ENCODE data around the gene DDRGK1. TPM values are rescaled to one million over a fixed set of nuclear protein-coding genes. Genes with fewer than 3 reads are reported as not detected.

The DDRGK1 gene
- polyA plus RNA-seq, 4 donors: 37.1 to 96.9 (median 69.9) TPM

- no peaks in the 10 kb centered on the region for H3K9me3 ChIP-seq (ENCODE audit: control insufficient read depth in 2 of 2, insufficient read depth in 1 of 2, low read depth in 1 of 2, low read length in 1 of 2)
- H3K4me1 ChIP-seq (ENCODE audit: control insufficient read depth in 3 of 3, insufficient read depth in 2 of 3, low read depth in 1 of 3, low read length in 2 of 3): no peaks in the 10 kb centered on the region
- H3K36me3 ChIP-seq (ENCODE audit: control insufficient read depth in 3 of 3, insufficient read depth in 2 of 3, low read depth in 1 of 3, low read length in 3 of 3): peaks cover 0 to 5% (median 0%) of the 10 kb centered on the region in 3 donors
- DNase-seq (no peak), FAIRE-seq (no peak)
- WGBS, 3 donors: 83 to 90% (median 87%) methylated on average over 15 of the region's 15 CpGs
- H3K27ac ChIP-seq (ENCODE audit: low read depth in 1 of 3, low read length in 2 of 3): no peak overlapping the region
- no peak overlapping the region for H3K4me3 ChIP-seq (ENCODE audit: low read depth in 1 of 3, low read length in 3 of 3)
- peaks cover 5 to 14% (median 11%) of the 10 kb centered on the region in 3 donors for H3K27me3 ChIP-seq (ENCODE audit: control insufficient read depth in 3 of 3, insufficient read depth in 3 of 3, low read length in 3 of 3)
Measured at GRCh38 chr20:3231889-3232588, 27.6 kb upstream of the DDRGK1 start.

DNA sequence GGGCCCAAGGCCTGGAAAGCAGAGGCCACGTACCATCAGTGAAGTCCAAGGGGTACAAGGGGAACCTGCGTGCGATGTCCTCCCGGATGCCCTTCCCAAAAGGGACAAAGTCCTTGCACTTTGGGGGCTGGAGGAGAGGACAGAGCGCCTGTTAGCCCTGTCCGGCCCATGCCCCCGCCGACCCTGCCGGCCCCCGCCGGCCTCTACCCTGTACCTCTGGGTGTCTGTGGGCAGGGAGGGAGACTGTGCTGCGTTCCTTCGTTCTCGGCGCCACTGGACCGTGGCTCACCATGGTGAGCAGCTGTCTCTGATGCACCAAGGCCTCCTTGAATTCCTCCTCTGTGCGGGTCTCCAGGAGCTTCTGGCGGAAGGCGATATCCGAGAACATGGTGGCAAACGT is 26.6 kb upstream of the DDRGK1 start:
- peaks cover 0 to 14% (median 0%) of the 10 kb centered on the region in 3 donors for H3K36me3 ChIP-seq (ENCODE audit: control insufficient read depth in 3 of 3, insufficient read depth in 2 of 3, low read depth in 1 of 3, low read length in 3 of 3)
- DNase-seq (no peak), FAIRE-seq (no peak)
- H3K27ac ChIP-seq (ENCODE audit: low read depth in 1 of 3, low read length in 2 of 3): no peak overlapping the region
- no peak overlapping the region for H3K4me3 ChIP-seq (ENCODE audit: low read depth in 1 of 3, low read length in 3 of 3)
- 92 to 95% (median 94%) methylated on average over 17 to 21 of the region's 21 CpGs for WGBS, 3 donors
- no peaks in the 10 kb centered on the region for H3K9me3 ChIP-seq (ENCODE audit: control insufficient read depth in 2 of 2, insufficient read depth in 1 of 2, low read depth in 1 of 2, low read length in 1 of 2)
- peaks cover 0 to 6% (median 6%) of the 10 kb centered on the region in 3 donors for H3K27me3 ChIP-seq (ENCODE audit: control insufficient read depth in 3 of 3, insufficient read depth in 3 of 3, low read length in 3 of 3)
- H3K4me1 ChIP-seq (ENCODE audit: control insufficient read depth in 3 of 3, insufficient read depth in 2 of 3, low read depth in 1 of 3, low read length in 2 of 3): no peaks in the 10 kb centered on the region

- Histone ChIP-seq H3K4me3 (ENCODE audit: low read depth in 1 of 3, low read length in 3 of 3) (no peak overlapping the region), H3K36me3 (ENCODE audit: control insufficient read depth in 3 of 3, insufficient read depth in 2 of 3, low read depth in 1 of 3, low read length in 3 of 3) (peaks cover 0 to 14% (median 0%) of the 10 kb centered on the region in 3 donors), H3K4me1 (ENCODE audit: control insufficient read depth in 3 of 3, insufficient read depth in 2 of 3, low read depth in 1 of 3, low read length in 2 of 3) (no peaks in the 10 kb centered on the region), H3K27me3 (ENCODE audit: control insufficient read depth in 3 of 3, insufficient read depth in 3 of 3, low read length in 3 of 3) (peaks cover 0 to 3% (median 0%) of the 10 kb centered on the region in 3 donors), H3K27ac (ENCODE audit: low read depth in 1 of 3, low read length in 2 of 3) (no peak overlapping the region), H3K9me3 (ENCODE audit: control insufficient read depth in 2 of 2, insufficient read depth in 1 of 2, low read depth in 1 of 2, low read length in 1 of 2) (no peaks in the 10 kb centered on the region)
- no peak for FAIRE-seq
- DNase-seq: no peak
- WGBS, 3 donors: 88 to 90% (median 89%) methylated on average over 13 to 14 of the region's 14 CpGs
Measured at GRCh38 chr20:3229798-3230197, 25.3 kb upstream of the DDRGK1 start.

DNA sequence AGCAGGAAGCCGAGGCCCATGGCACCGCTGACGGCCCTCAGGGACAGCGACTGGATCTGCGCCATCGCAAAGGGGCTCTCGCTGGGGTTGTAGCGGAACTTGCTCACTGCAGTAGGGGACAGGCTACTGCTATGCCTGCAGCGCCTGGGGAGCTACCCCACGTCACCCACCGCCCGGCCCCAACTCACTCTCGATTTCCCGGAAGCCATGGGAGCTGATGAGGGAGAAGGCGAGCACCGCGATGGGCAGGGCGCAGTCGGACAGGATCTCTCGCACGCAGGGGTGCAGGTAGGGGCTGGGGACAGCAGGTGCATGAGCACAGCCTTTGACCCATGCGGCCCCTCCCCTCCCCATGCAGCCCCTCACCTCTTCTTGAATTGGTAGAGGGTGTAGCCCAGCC is 24.7 kb upstream of the DDRGK1 start:
- no peaks in the 10 kb centered on the region for H3K27me3 ChIP-seq (ENCODE audit: control insufficient read depth in 3 of 3, insufficient read depth in 3 of 3, low read length in 3 of 3)
- peaks cover 0 to 18% (median under 1%) of the 10 kb centered on the region in 3 donors for H3K36me3 ChIP-seq (ENCODE audit: control insufficient read depth in 3 of 3, insufficient read depth in 2 of 3, low read depth in 1 of 3, low read length in 3 of 3)
- FAIRE-seq (no peak), DNase-seq (no peak)
- H3K27ac ChIP-seq (ENCODE audit: low read depth in 1 of 3, low read length in 2 of 3): no peak overlapping the region
- no peaks in the 10 kb centered on the region for H3K9me3 ChIP-seq (ENCODE audit: control insufficient read depth in 2 of 2, insufficient read depth in 1 of 2, low read depth in 1 of 2, low read length in 1 of 2)
- 91 to 95% (median 92%) methylated on average over 20 to 22 of the region's 22 CpGs for WGBS, 3 donors
- H3K4me3 ChIP-seq (ENCODE audit: low read depth in 1 of 3, low read length in 3 of 3): no peak overlapping the region
- no peaks in the 10 kb centered on the region for H3K4me1 ChIP-seq (ENCODE audit: control insufficient read depth in 3 of 3, insufficient read depth in 2 of 3, low read depth in 1 of 3, low read length in 2 of 3)

DNA sequence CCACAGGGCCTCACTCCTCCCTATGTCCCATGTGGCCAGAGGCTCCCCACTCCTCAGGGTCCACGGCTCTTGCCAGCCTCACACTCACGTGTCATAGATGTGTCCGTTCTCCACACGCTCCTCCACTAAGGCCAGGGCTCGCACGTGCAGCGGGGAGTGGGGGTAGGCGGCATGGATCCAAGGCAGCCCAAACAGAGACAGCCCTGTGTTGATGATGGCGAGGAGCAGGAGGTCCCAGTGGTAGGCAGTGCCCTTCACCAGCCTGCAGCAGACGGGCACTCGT is 24.2 kb upstream of the DDRGK1 start:
- no peaks in the 10 kb centered on the region for H3K27me3 ChIP-seq (ENCODE audit: control insufficient read depth in 3 of 3, insufficient read depth in 3 of 3, low read length in 3 of 3)
- WGBS, 3 donors: 81 to 93% (median 87%) methylated on average over 10 to 11 of the region's 11 CpGs
- no peak for FAIRE-seq

DNA sequence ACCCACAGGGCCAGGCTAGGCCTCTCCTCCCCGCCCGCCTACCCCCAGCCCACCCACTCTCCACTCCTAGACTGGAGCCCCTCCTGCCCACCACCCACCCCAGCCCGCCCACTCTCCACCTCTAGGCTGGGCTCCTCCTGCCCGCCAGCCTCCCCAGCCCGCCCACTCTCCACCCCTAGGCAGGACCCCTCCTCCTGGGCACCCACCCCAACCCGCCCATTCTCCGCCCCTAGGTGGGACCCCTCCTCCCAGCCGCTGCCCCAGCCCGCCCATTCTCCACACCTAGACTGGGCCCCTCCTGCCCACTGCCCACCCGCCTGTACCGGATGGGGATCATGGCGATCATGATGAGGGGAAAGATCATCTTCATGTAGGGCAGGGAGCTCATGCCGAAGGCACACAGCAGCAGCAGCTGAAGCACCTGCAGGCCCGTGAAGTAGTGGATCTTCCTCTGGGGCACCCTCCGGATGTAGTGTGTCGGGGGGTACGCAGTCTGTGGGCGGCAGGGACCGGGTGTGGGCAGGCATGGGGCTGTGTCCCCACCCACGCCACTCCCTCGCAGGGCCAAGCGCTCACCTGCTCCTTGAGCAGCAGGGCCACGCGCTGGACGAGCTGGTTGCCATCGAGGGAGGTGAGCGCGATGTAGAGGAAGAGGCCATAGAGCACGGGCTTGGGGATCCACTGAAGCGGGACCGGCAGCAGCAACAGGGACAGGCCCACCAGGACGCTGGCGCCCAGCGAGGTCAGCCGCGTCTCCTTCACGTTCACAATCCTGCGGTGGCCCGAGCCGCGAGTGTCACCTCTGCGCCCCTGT is 23.7 kb upstream of the DDRGK1 start:
- FAIRE-seq (no peak), DNase-seq (no peak)
- H3K36me3 ChIP-seq (ENCODE audit: control insufficient read depth in 3 of 3, insufficient read depth in 2 of 3, low read depth in 1 of 3, low read length in 3 of 3): peaks cover 0 to 29% (median 6%) of the 10 kb centered on the region in 3 donors
- H3K4me1 ChIP-seq (ENCODE audit: control insufficient read depth in 3 of 3, insufficient read depth in 2 of 3, low read depth in 1 of 3, low read length in 2 of 3): no peaks in the 10 kb centered on the region
- no peak overlapping the region for H3K4me3 ChIP-seq (ENCODE audit: low read depth in 1 of 3, low read length in 3 of 3)
- no peak overlapping the region for H3K27ac ChIP-seq (ENCODE audit: low read depth in 1 of 3, low read length in 2 of 3)
- H3K9me3 ChIP-seq (ENCODE audit: control insufficient read depth in 2 of 2, insufficient read depth in 1 of 2, low read depth in 1 of 2, low read length in 1 of 2): no peaks in the 10 kb centered on the region
- H3K27me3 ChIP-seq (ENCODE audit: control insufficient read depth in 3 of 3, insufficient read depth in 3 of 3, low read length in 3 of 3): no peaks in the 10 kb centered on the region
- WGBS, 3 donors: 81 to 89% (median 87%) methylated on average over 35 to 42 of the region's 42 CpGs

More for the DNA sequence above, 24.2 kb upstream of the DDRGK1 start:
- Histone ChIP-seq H3K4me3 (ENCODE audit: low read depth in 1 of 3, low read length in 3 of 3) (no peak overlapping the region), H3K27ac (ENCODE audit: low read depth in 1 of 3, low read length in 2 of 3) (no peak overlapping the region), H3K4me1 (ENCODE audit: control insufficient read depth in 3 of 3, insufficient read depth in 2 of 3, low read depth in 1 of 3, low read length in 2 of 3) (no peaks in the 10 kb centered on the region), H3K36me3 (ENCODE audit: control insufficient read depth in 3 of 3, insufficient read depth in 2 of 3, low read depth in 1 of 3, low read length in 3 of 3) (peaks cover 0 to 23% (median 5%) of the 10 kb centered on the region in 3 donors), H3K9me3 (ENCODE audit: control insufficient read depth in 2 of 2, insufficient read depth in 1 of 2, low read depth in 1 of 2, low read length in 1 of 2) (no peaks in the 10 kb centered on the region)
- no peak for DNase-seq

GRCh38 chr20:3227506-3227905 is 23.0 kb upstream of the DDRGK1 start:
- 72 to 75% (median 72%) methylated on average over 7 of the region's 7 CpGs for WGBS, 3 donors
- Histone ChIP-seq H3K27ac (ENCODE audit: low read depth in 1 of 3, low read length in 2 of 3) (no peak overlapping the region), H3K9me3 (ENCODE audit: control insufficient read depth in 2 of 2, insufficient read depth in 1 of 2, low read depth in 1 of 2, low read length in 1 of 2) (no peaks in the 10 kb centered on the region), H3K4me1 (ENCODE audit: control insufficient read depth in 3 of 3, insufficient read depth in 2 of 3, low read depth in 1 of 3, low read length in 2 of 3) (no peaks in the 10 kb centered on the region), H3K27me3 (ENCODE audit: control insufficient read depth in 3 of 3, insufficient read depth in 3 of 3, low read length in 3 of 3) (no peaks in the 10 kb centered on the region), H3K4me3 (ENCODE audit: low read depth in 1 of 3, low read length in 3 of 3) (no peak overlapping the region), H3K36me3 (ENCODE audit: control insufficient read depth in 3 of 3, insufficient read depth in 2 of 3, low read depth in 1 of 3, low read length in 3 of 3) (peaks cover 0 to 35% (median 6%) of the 10 kb centered on the region in 3 donors)
- no peak for FAIRE-seq
- DNase-seq: no peak

DNA sequence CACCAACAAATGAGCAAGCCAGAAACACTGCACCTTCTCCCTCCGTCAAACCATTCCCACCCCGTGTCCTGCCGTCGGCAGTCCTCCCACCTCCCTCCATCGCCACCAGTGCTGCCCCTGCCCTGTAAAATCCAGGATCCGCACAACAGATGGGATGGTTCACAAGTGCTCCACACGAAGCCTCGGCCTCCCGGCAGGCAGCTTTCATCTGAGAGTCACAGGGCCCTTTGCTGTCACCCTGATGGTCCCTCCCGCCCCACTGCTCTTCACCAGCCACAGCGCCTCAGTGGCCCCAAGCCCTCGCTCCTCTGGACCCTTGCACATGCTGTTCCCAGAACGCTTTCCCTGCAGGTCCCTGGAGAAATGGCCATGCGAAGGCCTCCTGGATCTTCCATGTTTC is 22.4 kb upstream of the DDRGK1 start:
- Histone ChIP-seq H3K9me3 (ENCODE audit: control insufficient read depth in 2 of 2, insufficient read depth in 1 of 2, low read depth in 1 of 2, low read length in 1 of 2) (no peaks in the 10 kb centered on the region), H3K4me1 (ENCODE audit: control insufficient read depth in 3 of 3, insufficient read depth in 2 of 3, low read depth in 1 of 3, low read length in 2 of 3) (no peaks in the 10 kb centered on the region), H3K27ac (ENCODE audit: low read depth in 1 of 3, low read length in 2 of 3) (no peak overlapping the region), H3K36me3 (ENCODE audit: control insufficient read depth in 3 of 3, insufficient read depth in 2 of 3, low read depth in 1 of 3, low read length in 3 of 3) (peaks cover 0 to 41% (median 6%) of the 10 kb centered on the region in 3 donors), H3K27me3 (ENCODE audit: control insufficient read depth in 3 of 3, insufficient read depth in 3 of 3, low read length in 3 of 3) (no peaks in the 10 kb centered on the region), H3K4me3 (ENCODE audit: low read depth in 1 of 3, low read length in 3 of 3) (no peak overlapping the region)
- WGBS, 3 donors: 94 to 97% (median 96%) methylated on average over 14 of the region's 14 CpGs
- DNase-seq (no peak), FAIRE-seq (no peak)
